Stomach smooth muscle (tissue), 2 donors: ENCODE results near the gene ZFAND4.
"Not testable (repeated sequence)": the region's sequence is repeated elsewhere in the genome, so short reads cannot be mapped to it uniquely, and the experiment has no call there.

Experiments
- H3K27ac ChIP-seq: one replicate; pipeline ENCODE4 v1.7.0; 2013; ENCODE audit warnings: mild to moderate bottlenecking, low read length, inconsistent platforms
- H3K27me3 ChIP-seq, 2 donors: one replicate each; pipeline ENCODE4 v1.7.0; 2013; ENCODE audit warnings: low read length in 2 of 2; ENCODE audit not compliant: insufficient read depth in 2 of 2, control insufficient read depth in 1 of 2
- H3K36me3 ChIP-seq, 2 donors: one replicate each; pipeline ENCODE4 v1.7.0; 2013; ENCODE audit warnings: low read length in 2 of 2; ENCODE audit not compliant: control insufficient read depth in 2 of 2, insufficient read depth in 2 of 2
- H3K4me1 ChIP-seq: one replicate; pipeline ENCODE4 v1.7.0; 2013; ENCODE audit warnings: low read length; ENCODE audit not compliant: control insufficient read depth, insufficient read depth
- H3K4me3 ChIP-seq, 2 donors: one replicate each; pipeline ENCODE4 v1.7.0; 2013; ENCODE audit warnings: low read length in 2 of 2
- H3K9ac ChIP-seq, 2 donors: one replicate each; pipeline ENCODE4 v1.7.0; 2013; ENCODE audit warnings: low read length in 2 of 2, mild to moderate bottlenecking in 1 of 2
- H3K9me3 ChIP-seq, 2 donors: one replicate each; pipeline ENCODE4 v1.7.0; 2013; ENCODE audit warnings: low read length in 2 of 2; ENCODE audit not compliant: control insufficient read depth in 2 of 2
- donor health status: healthy.
- donor health status: Pancreatic carcinoma.

Gene ZFAND4

DNA sequence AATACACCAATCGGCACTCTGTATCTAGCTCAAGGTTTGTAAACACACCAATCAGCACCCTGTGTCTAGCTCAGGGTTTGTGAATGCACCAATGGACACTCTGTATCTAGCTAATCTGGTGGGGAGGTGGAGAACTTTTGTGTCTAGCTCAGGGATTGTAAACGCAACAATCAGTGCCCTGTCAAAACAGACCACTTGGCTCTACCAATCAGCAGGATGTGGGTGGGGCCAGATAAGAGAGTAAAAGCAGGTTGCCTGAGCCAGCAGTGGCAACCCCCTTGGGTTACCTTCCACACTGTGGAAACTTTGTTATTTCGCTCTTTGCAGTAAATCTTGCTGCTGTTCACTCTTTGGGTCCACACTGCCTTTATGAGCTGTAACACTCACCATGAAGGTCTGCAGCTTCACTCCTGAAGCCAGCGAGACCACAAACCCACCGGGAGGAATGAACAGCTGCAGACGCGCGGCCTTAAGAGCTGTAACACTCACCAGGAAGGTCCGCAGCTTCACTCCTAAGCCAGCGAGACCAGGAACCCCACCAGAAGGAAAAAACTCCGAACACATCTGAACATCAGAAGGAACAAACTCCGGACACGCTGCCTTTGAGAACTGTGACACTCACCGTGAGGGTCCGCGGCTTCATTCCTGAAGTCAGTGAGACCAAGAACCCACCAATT lies 71.2 kb downstream of the ZFAND4 start:
- not testable (repeated sequence) for H3K27me3 ChIP-seq, H3K9ac ChIP-seq, H3K9me3 ChIP-seq, H3K36me3 ChIP-seq, H3K4me1 ChIP-seq, H3K4me3 ChIP-seq, H3K27ac ChIP-seq

DNA sequence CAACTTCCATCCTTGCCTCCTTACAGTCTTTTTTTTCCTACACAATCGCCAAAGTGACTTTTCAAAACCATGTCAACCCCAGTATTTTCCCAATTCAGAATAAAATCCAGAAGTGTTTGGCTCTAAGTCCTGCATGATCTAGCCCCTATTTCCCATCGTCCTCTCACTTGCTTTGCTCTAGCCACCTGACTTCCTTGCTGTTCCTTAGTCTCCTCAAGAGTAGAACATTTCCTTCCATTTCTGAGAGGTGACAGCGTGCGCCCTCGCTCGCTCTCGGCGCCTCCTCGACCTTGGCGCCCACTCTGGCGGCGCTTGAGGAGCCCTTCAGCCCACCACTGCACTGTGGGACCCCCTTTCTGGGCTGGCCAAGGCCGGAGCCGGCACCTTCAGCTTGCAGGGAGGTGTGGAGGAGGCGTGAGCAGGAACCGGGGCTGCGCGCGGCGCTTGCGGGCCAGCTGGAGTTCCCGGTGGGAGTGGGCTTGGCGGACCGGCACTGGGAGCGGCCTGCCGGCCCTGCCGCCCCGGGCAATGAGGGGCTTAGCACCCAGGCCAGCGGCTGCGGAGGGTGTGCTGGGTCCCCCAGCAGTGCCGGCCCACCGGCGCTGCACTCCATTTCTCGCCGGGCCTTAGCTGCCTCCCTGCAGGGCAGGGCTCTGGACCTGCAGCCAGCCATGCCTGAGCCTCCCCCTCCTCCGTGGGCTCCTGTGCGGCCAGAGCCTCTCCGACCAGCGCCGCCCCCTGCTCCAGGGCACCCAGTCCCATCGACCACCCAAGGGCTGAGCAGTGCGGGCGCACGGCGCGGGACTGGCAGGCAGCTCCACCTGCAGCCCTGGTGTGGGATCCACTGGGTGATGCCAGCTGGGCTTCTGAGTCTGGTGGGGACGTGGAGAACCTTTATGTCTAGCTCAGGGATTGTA lies 72.0 kb downstream of the ZFAND4 start:
- not testable (repeated sequence) for H3K27ac ChIP-seq, H3K4me1 ChIP-seq, H3K27me3 ChIP-seq, H3K9me3 ChIP-seq, H3K9ac ChIP-seq, H3K36me3 ChIP-seq
- peak overlapping the region in 1 of 2 donors; percentile 29 for H3K4me3 ChIP-seq

DNA sequence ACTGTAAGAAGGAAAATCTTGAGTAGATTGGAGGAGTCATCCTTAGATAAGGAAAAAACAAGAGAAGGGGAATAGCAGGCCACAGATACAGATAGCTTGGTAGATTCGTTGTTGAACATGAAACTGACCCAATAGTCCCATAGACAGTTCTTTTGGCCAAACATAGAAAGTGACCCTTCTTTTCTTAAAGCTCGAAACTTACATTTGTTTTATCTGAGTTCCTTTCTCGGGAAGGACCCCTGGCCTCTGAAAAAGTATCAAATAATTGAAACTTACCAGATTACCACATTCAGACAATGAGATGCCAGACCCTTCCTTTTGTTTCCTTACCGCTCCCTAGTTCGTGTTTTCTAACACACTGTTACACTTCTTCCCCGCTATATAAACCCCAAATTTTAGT lies 72.9 kb downstream of the ZFAND4 start:
- no peaks in the 10 kb centered on the region for H3K9me3 ChIP-seq
- H3K4me3 ChIP-seq, result no peak overlapping the region
- H3K27ac ChIP-seq, result no peak overlapping the region
- H3K27me3 ChIP-seq, result peaks cover 5 to 10% of the 10 kb centered on the region in 2 donors
- H3K36me3 ChIP-seq, result no peaks in the 10 kb centered on the region
- H3K9ac ChIP-seq, result no peak overlapping the region
- H3K4me1 ChIP-seq, result no peaks in the 10 kb centered on the region

DNA sequence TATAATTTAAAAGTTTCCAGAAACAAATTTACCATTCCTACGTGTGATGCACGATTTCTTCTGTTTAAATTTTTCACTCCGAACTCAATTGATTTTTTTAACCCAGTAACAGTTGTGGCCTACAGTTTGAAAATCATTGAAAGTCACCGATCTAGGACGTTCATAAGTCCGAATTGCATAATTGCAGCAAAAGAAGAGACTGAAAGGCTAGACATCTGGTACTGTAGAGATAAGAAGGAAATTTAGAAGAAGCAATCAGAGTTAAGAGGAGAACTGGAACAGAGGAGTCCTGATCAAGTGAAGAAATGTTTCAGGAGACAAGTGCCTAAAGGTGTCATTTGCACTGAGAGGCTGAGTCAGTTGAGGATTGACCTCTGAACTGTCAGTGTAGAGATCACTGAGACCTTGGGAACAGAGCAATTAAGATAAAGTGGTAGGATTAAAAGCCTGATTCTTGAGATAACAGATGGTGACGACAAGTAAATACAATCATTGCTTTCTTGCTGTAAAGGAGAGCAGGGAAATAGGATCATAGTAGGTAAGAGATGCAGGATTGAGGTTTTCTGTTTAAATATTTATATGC lies 73.5 kb downstream of the ZFAND4 start:
- no peak overlapping the region for H3K27ac ChIP-seq
- H3K9me3 ChIP-seq, result no peaks in the 10 kb centered on the region
- no peak overlapping the region for H3K4me3 ChIP-seq
- H3K9ac ChIP-seq, result no peak overlapping the region
- H3K27me3 ChIP-seq, result peaks cover 5 to 10% of the 10 kb centered on the region in 2 donors
- H3K36me3 ChIP-seq, result no peaks in the 10 kb centered on the region
- no peaks in the 10 kb centered on the region for H3K4me1 ChIP-seq

DNA sequence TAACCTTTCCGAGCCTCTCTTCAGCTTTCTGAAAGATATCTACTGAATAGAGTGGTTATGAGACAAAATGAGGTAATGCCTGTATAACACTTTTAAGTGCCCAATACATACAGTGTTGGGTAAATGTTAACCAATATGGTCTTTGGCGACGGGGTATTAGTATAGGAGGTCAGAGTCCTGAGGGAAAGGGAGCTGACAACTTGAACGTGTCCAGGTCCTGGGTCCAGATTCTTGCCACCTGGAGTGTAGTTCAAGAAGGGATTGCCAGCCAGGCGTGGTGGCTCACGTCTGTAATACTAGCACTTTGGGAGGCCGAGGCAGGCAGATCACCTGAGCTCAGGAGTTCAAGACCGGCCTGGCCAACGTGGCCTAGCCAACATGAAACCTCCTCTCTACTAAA lies 76.0 kb downstream of the ZFAND4 start:
- H3K9me3 ChIP-seq, result no peaks in the 10 kb centered on the region

DNA sequence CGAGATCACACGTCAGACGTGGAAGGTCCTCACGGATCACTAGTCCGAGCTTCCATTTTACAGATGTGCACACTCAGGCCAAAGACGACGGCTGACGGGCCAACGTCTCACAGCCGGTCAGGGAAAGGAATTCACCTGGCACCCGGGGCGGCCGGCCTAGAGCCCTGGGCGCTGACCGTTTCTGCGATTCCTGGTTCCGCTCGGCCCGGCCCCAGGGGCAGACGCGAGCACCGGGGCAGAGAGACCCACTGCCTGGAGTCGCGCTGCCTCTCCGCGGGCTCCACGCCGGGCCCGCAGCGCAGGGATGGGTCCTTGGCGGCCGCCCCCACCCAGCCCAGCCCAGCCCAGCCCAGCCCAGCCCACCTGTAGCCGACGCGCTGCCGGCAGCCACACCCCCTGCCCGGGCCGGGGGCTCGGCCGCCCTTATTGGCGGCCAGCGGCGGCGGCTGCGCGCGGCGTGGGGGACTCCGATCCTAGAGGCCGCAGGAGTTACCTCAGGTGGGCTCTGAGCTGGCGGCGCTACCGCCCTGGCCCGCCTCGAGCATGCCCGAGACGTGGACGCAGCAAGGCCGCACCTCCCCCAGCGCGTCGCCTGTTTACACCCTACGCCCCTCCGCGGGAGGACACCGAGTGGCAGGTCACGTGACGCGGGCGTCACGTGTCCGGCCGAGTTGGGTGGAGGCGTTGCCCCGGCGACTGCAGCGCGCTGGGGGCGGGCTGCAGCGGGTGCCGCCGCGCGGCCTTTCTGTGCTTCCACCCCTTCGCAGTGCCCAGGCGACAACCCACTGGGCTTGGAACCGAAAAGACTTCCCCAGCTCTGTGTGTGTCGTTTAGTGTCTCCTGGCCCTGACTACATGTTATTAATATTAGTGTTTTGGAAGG lies 78.1 kb downstream of the ZFAND4 start:
- H3K36me3 ChIP-seq, result no peaks in the 10 kb centered on the region
- H3K4me3 ChIP-seq, result peak overlapping the region; percentile 86 to 95
- H3K9ac ChIP-seq, result peak overlapping the region; percentile 70 to 79
- no peaks in the 10 kb centered on the region for H3K9me3 ChIP-seq
- peaks cover 0 to under 1% of the 10 kb centered on the region in 2 donors for H3K27me3 ChIP-seq
- no peak overlapping the region for H3K27ac ChIP-seq
- H3K4me1 ChIP-seq, result peaks cover 11% of the 10 kb centered on the region

More for the DNA sequence above, 76.0 kb downstream of the ZFAND4 start:
- H3K27ac ChIP-seq, result no peak overlapping the region
- no peak overlapping the region for H3K9ac ChIP-seq
- peaks cover 11% of the 10 kb centered on the region for H3K4me1 ChIP-seq
- H3K4me3 ChIP-seq, result no peak overlapping the region
- no peaks in the 10 kb centered on the region for H3K36me3 ChIP-seq
- peaks cover 5 to 10% of the 10 kb centered on the region in 2 donors for H3K27me3 ChIP-seq

DNA sequence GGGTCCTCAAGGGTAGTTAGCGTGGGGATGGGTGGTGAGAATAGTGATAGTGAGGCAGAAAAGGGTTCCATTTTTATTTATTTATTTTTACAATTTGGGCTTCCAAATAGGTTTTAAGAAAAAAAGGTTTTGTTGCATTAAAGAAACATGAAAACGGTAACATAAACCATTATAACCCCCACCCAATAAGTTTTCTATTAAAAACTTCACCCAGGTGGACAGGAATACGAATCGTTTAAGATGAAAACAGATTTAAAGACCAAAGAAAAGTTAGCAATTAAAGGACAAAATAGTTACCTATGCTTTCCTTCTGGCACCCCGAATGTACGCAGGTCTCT lies 78.7 kb downstream of the ZFAND4 start:
- Histone ChIP-seq H3K27me3 (no peaks in the 10 kb centered on the region), H3K4me3 (peak overlapping the region; percentile 86 to 95), H3K36me3 (no peaks in the 10 kb centered on the region), H3K4me1 (peaks cover 11% of the 10 kb centered on the region), H3K27ac (no peak overlapping the region), H3K9ac (peak overlapping the region; percentile 70 to 79), H3K9me3 (no peaks in the 10 kb centered on the region)

DNA sequence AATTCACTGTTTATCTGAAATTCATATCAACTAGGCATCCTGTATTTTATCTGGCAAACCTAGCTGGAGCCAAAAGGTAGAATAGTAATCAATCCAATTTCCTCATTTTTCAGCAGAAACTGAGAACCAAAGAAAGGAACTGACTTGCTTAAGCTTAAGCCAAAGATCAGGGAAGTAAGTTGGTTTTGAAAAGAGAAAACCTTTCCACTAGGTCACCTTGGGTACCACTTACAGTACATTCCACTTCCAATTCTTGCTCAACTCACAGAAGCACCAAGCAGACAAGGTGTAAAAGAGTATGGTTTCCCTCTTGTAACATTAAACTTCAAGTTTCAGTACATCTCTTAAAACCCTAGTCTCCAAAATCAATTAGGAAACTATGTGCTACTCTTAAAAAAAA lies 79.6 kb downstream of the ZFAND4 start:
- H3K9me3 ChIP-seq, result no peaks in the 10 kb centered on the region
- H3K27ac ChIP-seq, result no peak overlapping the region
- H3K36me3 ChIP-seq, result no peaks in the 10 kb centered on the region
- H3K4me3 ChIP-seq, result peak overlapping the region in 1 of 2 donors; percentile 95
- no peaks in the 10 kb centered on the region for H3K27me3 ChIP-seq
- no peak overlapping the region for H3K9ac ChIP-seq
- peaks cover 11% of the 10 kb centered on the region for H3K4me1 ChIP-seq

DNA sequence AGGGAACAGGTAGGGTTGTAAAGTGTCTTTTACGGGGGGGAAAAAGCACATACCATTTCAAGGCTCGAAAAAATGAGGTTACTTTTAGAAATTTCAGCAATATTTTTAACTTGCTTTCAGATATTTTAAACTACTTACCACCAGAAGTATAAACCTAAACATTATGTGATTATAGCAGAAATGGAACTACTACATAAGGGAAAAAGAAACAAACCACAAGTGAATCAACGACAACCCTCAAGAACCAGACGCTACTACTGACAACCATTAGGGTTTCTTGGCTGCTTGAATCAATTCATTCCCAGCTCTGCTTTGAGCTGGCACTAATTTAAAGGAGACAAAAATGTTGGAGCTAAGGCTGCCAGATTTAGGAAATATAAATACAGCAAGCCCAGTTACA lies 80.1 kb downstream of the ZFAND4 start:
- H3K36me3 ChIP-seq, result no peaks in the 10 kb centered on the region
- H3K9me3 ChIP-seq, result no peaks in the 10 kb centered on the region
- H3K27ac ChIP-seq, result no peak overlapping the region
- H3K27me3 ChIP-seq, result no peaks in the 10 kb centered on the region
- H3K9ac ChIP-seq, result no peak overlapping the region
- peaks cover 11% of the 10 kb centered on the region for H3K4me1 ChIP-seq
- H3K4me3 ChIP-seq, result no peak overlapping the region

DNA sequence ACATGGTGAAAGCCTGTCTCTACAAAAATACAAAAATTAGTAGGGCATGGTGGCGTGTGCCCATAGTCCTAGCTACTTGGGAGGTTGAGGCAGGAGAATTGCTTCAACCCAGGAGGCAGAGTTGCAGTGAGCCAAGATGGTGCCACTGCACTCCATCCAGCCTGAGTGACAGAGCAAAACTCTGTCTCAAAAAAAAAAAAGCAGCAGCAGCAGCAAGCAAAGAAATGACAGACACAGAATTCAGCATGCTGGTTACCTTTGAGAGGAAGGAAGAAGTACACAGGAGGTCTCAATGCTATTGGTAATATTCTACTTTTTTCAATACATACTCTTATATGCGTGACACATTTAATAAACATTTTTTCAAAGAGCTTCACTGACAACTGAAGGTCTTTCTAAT lies 81.3 kb downstream of the ZFAND4 start:
- no peaks in the 10 kb centered on the region for H3K36me3 ChIP-seq
- H3K27me3 ChIP-seq, result no peaks in the 10 kb centered on the region
- no peak overlapping the region for H3K4me3 ChIP-seq
- H3K9ac ChIP-seq, result no peak overlapping the region
- H3K4me1 ChIP-seq, result peaks cover 11% of the 10 kb centered on the region
- H3K9me3 ChIP-seq, result no peaks in the 10 kb centered on the region
- no peak overlapping the region for H3K27ac ChIP-seq
